Stimulated activated CD4-positive, alpha-beta T cell treated with anti-CD3 and anti-CD28 coated beads, Interleukin-4, amount 100 ng/mL, for 1 hour (primary cell): ENCODE data around the gene MCUB.
"Not testable (repeated sequence)": the region's sequence is repeated elsewhere in the genome, so short reads cannot be mapped to it uniquely, and the experiment has no call there.

Experiments used
- DNase-seq: peaks from one replicate; pipeline ENCODE4 v3.0.0-alpha.2; 2020

The MCUB gene

GRCh38 chr4:109579997-109580396 lies 20.0 kb downstream of the MCUB start:
- not testable (repeated sequence) for DNase-seq

DNA sequence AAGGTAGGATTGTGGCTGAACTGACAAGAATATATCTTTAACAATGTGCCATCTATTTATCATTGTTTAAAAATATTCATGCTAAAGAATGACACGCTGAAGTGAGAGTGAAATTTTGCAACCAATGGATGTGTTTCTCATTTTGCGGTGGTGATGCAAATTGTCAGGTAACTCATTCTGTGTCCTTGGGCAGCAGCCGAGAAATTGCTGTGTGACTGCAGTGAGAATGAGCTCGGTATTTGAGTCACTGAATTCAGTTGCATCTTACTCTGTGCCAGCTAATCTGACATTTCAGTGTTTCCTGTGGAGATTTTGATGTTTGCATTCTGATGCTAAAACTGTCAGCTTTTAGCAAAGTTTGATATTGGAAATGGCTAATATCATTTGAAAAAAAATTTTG lies 28.1 kb downstream of the MCUB start:
- peak; percentile 45 for DNase-seq

DNA sequence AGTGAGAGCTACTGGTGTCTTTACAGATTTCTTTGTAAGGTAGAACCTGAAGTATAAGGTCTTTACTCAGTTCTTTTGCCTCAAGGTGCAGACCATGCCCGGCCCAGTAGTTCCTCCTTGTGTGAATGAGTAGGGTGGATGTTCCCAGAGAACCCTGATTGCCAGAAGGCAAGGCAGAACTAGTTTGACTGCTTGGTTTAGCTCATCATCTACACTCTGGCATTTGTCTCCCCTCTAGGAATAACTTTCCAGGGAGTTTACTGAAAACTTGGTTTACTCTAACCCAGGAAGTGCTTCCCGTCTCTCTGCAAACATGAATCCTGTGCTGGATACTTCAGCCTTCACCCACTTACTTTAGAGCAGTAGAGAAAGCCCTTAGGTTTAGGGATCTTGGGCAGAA lies 29.1 kb downstream of the MCUB start:
- no peak for DNase-seq

DNA sequence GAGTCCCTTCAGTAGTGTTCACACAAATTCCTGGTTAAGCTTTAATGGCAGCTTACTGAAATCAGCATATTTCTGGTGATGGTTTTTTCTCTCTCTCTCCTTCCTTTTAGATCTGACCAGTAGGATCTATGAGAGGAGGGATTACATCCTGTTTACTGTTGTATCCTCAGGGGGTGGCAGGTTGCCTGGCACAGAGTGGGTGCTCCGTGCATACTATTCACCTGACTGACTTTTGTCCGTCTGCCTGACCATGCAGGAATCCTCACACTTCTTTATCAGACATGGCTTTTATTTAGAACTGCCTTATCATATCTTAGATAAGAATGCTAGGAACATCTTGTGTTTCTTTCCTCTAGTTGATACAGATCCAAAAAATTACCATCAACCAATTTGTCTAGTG lies 29.6 kb downstream of the MCUB start:
- DNase-seq = no peak

GRCh38 chr4:109590905-109591304 lies 30.9 kb downstream of the MCUB start:
- DNase-seq = no peak

- DNase-seq = no peak
Observed at GRCh38 chr4:109592367-109592766, 32.3 kb downstream of the MCUB start.

GRCh38 chr4:109595123-109595522 lies 35.1 kb downstream of the MCUB start:
- not testable (repeated sequence) for DNase-seq

GRCh38 chr4:109596420-109597085 lies 36.5 kb downstream of the MCUB start:
- DNase-seq = not testable (repeated sequence)

- DNase-seq = no peak
Observed at GRCh38 chr4:109599046-109599652, 39.1 kb downstream of the MCUB start.

- DNase-seq = no peak
Observed at GRCh38 chr4:109600431-109600830, 40.4 kb downstream of the MCUB start.

DNA sequence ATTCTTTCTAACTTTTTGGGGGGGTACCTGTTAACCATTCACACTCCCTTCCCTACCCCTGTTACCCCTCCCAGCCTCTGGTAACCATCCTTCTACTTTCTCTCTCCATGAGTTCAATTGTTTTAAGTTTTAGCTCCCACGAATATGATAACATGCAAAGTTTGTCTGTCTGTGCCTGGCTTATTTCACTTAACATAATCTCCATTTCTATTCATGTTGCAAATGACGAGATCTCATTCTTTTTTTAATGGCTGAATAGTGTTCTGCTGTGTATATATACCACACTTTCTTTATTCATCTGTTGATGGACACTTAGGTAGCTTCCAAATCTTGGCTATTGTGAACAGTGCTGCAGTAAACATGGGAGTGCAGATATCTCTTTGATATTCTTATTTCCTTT lies 41.3 kb downstream of the MCUB start:
- no peak for DNase-seq

DNA sequence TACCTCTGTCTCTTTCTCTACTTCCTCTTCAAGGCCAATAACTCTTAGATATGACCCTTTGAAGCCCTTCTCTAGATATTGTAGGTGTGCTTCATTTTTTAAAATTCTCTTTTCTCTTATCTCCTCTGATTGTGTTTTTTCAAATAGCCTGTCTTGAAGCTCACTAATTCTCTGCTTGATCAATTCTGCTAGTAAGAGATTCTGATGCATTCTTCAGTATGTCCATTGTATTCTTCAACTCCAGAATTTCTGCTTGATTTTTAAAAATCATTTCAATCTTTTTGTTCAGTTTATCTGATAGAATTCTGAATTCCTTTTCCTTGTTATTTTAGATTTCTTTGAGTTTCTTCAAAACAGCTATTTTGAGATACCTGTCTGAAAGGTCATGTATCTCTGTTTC lies 47.9 kb downstream of the MCUB start:
- no peak for DNase-seq

DNA sequence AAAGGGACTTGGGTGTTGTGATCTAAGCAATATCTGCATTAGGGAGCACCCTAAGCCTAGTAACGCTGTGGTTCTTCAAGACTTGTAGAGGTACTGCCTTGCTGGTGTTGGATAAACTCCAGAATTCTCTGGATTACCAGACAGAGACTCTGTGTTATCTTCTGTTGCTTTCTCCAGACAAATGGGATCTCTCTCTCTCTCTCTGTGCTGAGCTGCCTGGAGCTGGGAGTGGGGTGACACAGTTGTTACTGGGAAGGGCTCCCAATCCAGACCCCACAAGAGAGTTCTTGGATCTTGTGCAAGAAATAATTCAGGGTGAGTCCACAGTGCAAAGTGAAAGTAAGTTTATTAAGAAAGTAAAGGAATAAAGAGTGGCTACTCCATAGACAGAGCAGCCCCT lies 48.8 kb downstream of the MCUB start:
- no peak for DNase-seq

DNA sequence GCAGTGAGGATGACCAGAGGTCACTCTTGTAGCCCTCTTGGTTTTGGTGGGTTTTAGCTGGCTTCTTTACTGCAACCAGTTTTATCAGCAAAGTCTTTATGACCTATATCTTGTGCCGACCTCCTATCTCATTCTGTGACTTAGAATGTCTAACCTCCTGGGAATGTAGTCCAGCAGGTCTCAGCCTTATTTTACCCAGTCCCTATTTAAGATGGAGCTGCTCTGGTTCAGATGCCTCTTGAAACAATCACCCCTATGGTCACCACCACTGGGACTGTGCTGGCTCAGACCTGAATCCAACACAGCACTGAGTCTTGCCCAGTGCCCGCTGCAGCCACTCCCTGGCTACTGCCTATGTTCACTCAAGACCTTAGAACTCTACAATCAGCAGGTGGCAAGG lies 49.4 kb downstream of the MCUB start:
- no peak for DNase-seq

DNA sequence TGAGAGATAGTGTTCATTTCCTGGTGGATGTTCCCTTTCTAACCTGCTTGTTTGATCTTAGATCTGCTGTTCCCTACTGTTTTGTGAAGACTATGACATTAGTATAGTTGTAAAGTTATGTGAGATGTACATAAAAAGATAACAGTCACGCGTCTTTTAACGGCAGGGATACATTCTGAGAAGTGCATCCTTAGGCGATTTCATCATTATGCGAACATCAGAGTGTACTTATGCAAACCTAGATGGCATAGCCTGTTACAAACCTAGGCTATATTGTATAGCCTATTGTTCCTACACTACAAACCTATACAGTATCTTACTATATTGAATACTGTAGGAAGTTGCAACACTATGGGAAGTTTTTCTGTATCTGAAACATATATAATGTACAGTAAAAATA lies 50.4 kb downstream of the MCUB start:
- no peak for DNase-seq

GRCh38 chr4:109611045-109611646 lies 51.1 kb downstream of the MCUB start:
- no peak for DNase-seq

GRCh38 chr4:109614015-109614414 lies 54.0 kb downstream of the MCUB start:
- DNase-seq = no peak

DNA sequence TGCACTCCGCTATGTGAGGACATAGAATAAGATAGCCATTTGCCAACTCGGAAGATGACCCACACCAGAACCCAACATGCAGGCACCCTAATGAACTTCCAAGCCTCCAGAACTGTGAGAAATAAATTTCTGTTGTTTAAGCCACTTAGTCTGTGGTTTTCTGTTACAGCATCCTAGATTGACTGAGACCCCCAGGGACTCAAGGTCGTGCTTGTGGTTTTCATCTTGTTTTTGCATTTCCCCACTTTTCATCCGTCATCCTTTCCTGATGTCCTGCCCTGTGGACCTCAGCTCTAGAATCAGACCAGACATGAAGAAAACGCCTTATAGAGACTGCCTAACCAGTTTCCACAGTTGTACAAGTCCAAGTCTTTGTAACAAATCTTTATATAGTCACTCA lies 54.4 kb downstream of the MCUB start:
- DNase-seq = no peak

- DNase-seq = no peak
Observed at GRCh38 chr4:109615742-109616141, 55.7 kb downstream of the MCUB start.

DNA sequence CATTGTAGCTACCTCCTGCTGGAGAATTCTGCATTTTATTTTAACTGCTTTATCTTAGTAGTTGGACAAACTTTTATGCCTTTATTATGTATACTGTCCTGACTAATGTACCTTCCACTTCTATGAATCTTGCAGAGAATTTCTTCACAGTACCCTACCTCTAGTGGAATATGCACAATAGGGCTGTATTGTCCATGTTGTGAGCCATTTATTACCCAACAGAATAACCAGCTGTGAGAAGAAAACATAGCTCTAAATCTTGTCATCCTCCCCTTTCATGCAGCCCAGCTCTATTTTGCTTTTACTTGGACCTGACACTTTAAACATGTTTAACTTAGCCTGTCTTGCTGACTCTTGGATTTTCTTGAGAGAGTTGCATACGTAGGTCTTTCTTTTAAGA lies 56.2 kb downstream of the MCUB start:
- DNase-seq = no peak

GRCh38 chr4:109622626-109623025 lies 62.6 kb downstream of the MCUB start:
- no peak for DNase-seq

DNA sequence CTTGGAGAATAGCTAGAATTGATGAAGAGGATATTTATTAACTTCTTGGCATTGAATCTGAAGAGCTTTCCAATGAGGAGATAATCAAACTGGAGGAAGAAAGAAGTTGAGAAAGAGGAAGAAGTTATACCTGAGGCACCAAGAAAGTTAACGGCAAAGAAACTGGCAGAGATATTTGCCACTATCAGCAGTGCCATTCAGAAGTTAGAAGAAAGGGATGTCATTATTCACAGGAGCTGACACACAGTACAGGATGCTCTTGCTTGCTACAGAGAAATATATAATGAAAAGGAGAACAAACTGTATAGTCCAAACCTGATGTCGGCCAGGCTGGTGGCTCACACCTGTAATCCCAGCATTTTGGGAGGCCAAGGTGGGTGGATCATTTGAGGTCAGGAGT lies 64.5 kb downstream of the MCUB start:
- no peak for DNase-seq

- DNase-seq = no peak
Observed at GRCh38 chr4:109627361-109627760, 67.3 kb downstream of the MCUB start.

GRCh38 chr4:109629775-109630174 lies 69.7 kb downstream of the MCUB start:
- no peak for DNase-seq
